ENCODE results near the gene HEXB.

Gene HEXB

DNA sequence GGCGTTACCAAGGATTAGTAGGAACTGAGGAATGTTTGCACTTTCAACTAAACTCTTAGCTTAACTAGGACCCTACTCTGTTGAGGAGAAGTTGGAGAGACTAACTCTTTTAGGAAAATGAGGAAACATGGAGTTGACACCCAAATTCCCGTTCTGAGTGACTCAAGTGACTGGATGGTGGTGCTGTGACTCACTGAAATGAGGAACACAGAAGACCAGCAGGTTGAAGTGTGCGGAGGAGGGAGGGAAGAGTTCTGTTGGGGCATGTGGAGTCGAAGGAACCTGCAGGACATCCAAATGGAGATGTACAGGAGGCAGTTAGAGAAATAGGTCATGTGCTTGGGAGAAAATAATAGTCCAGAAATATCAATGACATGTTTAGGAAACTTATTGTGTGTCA lies 8.2 kb downstream of the HEXB start:
- TF ChIP-seq CREB1 (IDR thresholded peaks at IDR 0.05; ENCODE audit: low read depth) (no peak), EGR1 (IDR thresholded peaks at IDR 0.05) (no peak), CEBPB (IDR thresholded peaks at IDR 0.05) (no peak), ZBTB7A (IDR thresholded peaks at IDR 0.05; ENCODE audit: low read depth) (no peak), TEAD4 (IDR thresholded peaks at IDR 0.05) (no peak), RAD21 (IDR thresholded peaks at IDR 0.05; ENCODE audit: low read depth) (no peak), FOXM1 (IDR thresholded peaks at IDR 0.05; ENCODE audit: borderline replicate concordance, low read depth) (no peak), YY1 (IDR thresholded peaks at IDR 0.05; ENCODE audit: low read depth) (no peak), TAF1 (IDR thresholded peaks at IDR 0.05; ENCODE audit: low read depth) (no peak), NFIC (IDR thresholded peaks at IDR 0.05) (no peak), EP300 (IDR thresholded peaks at IDR 0.05; ENCODE audit: borderline replicate concordance) (no peak), TCF12 (IDR thresholded peaks at IDR 0.05; ENCODE audit: low read depth) (no peak)
- TF ChIP-seq, protein P1, sequence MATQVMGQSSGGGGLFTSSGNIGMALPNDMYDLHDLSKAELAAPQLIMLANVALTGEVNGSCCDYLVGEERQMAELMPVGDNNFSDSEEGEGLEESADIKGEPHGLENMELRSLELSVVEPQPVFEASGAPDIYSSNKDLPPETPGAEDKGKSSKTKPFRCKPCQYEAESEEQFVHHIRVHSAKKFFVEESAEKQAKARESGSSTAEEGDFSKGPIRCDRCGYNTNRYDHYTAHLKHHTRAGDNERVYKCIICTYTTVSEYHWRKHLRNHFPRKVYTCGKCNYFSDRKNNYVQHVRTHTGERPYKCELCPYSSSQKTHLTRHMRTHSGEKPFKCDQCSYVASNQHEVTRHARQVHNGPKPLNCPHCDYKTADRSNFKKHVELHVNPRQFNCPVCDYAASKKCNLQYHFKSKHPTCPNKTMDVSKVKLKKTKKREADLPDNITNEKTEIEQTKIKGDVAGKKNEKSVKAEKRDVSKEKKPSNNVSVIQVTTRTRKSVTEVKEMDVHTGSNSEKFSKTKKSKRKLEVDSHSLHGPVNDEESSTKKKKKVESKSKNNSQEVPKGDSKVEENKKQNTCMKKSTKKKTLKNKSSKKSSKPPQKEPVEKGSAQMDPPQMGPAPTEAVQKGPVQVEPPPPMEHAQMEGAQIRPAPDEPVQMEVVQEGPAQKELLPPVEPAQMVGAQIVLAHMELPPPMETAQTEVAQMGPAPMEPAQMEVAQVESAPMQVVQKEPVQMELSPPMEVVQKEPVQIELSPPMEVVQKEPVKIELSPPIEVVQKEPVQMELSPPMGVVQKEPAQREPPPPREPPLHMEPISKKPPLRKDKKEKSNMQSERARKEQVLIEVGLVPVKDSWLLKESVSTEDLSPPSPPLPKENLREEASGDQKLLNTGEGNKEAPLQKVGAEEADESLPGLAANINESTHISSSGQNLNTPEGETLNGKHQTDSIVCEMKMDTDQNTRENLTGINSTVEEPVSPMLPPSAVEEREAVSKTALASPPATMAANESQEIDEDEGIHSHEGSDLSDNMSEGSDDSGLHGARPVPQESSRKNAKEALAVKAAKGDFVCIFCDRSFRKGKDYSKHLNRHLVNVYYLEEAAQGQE (IDR thresholded peaks at IDR 0.05; ENCODE audit: low read depth) = no peak
- TF ChIP-seq, protein P2, sequence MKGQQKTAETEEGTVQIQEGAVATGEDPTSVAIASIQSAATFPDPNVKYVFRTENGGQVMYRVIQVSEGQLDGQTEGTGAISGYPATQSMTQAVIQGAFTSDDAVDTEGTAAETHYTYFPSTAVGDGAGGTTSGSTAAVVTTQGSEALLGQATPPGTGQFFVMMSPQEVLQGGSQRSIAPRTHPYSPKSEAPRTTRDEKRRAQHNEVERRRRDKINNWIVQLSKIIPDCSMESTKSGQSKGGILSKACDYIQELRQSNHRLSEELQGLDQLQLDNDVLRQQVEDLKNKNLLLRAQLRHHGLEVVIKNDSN (IDR thresholded peaks at IDR 0.05) = no peak
- TF ChIP-seq, protein P3, sequence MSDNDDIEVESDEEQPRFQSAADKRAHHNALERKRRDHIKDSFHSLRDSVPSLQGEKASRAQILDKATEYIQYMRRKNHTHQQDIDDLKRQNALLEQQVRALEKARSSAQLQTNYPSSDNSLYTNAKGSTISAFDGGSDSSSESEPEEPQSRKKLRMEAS (IDR thresholded peaks at IDR 0.05) = no peak

DNA sequence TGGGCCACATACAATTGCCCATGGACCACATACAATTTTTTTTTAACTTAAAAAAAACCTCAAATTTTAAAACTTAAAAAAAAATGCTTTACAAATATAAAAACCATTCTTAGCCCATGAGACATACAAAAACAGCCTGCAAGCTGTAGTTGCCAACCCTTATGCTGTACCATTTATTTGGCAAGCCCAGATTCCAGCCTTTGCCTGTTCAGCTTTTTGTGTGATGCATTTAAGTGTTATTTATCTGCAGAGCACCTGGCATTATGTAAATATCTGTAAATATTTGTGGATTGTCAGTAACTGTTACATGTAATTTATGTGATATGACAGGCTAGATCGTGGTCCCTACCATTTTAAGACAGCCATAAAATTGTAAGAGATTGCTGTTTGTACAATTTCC lies 32.6 kb downstream of the HEXB start:
- TF ChIP-seq YY1 (IDR thresholded peaks at IDR 0.05; ENCODE audit: low read depth) = no peak
- TF ChIP-seq, protein P2 (IDR thresholded peaks at IDR 0.05) = no peak

DNA sequence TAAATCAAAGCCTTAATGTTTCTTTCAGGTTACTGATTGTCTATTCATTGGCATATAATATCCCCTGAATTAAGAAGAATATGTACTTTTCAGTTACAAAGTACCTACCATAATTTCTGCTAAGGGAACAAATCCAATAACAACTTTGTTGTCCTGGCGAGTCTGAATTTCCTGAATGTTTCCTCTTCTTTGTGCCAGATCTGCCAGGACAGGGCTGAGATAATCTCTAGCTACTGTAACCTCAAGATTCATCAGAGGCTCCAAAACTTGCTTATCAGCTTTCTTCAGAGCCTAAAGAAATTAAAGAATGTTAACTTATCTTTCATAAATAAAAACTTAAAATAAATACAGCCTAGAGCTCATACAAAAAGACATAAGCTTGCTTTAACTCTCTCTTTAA lies 37.2 kb downstream of the HEXB start:
- TF ChIP-seq TEAD4 (IDR thresholded peaks at IDR 0.05) (no peak), EGR1 (IDR thresholded peaks at IDR 0.05) (no peak), YY1 (IDR thresholded peaks at IDR 0.05; ENCODE audit: low read depth) (no peak)
- TF ChIP-seq, protein P1 (IDR thresholded peaks at IDR 0.05; ENCODE audit: low read depth) = no peak

DNA sequence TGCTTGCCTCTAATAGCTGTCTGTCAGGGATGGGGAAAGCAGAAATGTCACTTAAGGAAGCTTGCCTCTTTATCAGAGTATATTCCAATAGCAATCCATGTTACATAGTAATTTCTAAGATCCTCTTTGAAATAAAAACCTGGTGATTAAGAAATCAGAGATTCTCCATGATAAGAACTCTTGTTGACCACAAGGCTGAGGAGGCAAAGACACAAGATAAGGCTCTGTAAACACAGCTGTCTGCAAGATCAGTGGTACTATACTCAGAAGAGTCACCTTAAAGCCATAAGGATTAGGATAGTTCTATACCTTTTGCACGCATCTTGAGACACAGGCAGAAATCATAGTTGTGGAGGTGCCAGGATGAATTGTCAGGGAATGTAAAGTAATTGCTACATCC lies 40.3 kb downstream of the HEXB start:
- TF ChIP-seq, protein P2 (IDR thresholded peaks at IDR 0.05) = no peak

DNA sequence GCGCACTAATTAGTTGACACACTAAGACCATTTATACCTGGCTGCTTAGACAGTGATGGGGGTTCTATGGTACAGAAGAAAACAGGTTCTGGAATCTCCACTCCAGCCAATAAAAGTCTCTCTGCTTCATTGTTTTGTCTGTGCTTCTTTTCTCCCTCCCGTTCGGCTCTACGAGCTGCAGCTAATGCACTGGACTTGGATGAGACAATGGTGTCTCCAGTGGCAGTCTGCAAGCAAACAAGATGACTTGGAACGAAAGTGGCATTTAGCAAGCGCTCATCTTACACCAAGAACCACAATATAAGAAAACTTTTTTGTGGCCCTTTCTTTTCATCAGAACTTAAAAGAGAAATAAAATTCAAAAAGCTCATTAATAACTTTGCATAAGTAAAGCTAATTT lies 51.7 kb downstream of the HEXB start:
- TF ChIP-seq TAF1 (IDR thresholded peaks at IDR 0.05; ENCODE audit: low read depth) (no peak), NFIC (IDR thresholded peaks at IDR 0.05) (no peak), ZBTB7A (IDR thresholded peaks at IDR 0.05; ENCODE audit: low read depth) (no peak), CEBPB (IDR thresholded peaks at IDR 0.05) (no peak), TCF12 (IDR thresholded peaks at IDR 0.05; ENCODE audit: low read depth) (no peak), FOXM1 (IDR thresholded peaks at IDR 0.05; ENCODE audit: borderline replicate concordance, low read depth) (no peak)
- TF ChIP-seq, protein P3 (IDR thresholded peaks at IDR 0.05) = no peak

DNA sequence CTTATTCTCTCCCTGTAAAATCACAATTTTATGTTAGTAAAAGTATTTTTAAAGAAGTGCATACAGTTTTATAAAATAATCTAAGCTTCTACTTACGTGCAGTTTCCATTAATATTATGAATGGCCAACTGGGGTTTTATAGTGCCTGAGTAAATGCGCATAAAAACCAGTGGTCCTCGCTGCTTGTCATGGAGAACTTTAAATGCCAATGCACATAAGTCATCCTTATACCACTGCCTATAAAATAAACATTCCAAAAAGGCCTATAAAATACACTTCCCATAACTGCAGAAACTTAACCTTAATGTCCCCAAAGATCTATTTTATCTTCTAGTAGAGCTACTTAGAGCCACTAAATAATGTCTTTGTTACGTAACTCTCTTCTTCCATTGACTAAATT lies 53.4 kb downstream of the HEXB start:
- TF ChIP-seq YY1 (IDR thresholded peaks at IDR 0.05; ENCODE audit: low read depth) (no peak), FOXM1 (IDR thresholded peaks at IDR 0.05; ENCODE audit: borderline replicate concordance, low read depth) (no peak), NFIC (IDR thresholded peaks at IDR 0.05) (no peak), CEBPB (IDR thresholded peaks at IDR 0.05) (no peak), ZBTB7A (IDR thresholded peaks at IDR 0.05; ENCODE audit: low read depth) (no peak), EGR1 (IDR thresholded peaks at IDR 0.05) (no peak), TAF1 (IDR thresholded peaks at IDR 0.05; ENCODE audit: low read depth) (no peak), CREB1 (IDR thresholded peaks at IDR 0.05; ENCODE audit: low read depth) (no peak)
- TF ChIP-seq, protein P2 (IDR thresholded peaks at IDR 0.05) = no peak
- TF ChIP-seq, protein P1 (IDR thresholded peaks at IDR 0.05; ENCODE audit: low read depth) = no peak
